ENCODE data around the gene MICAL3.

The MICAL3 gene

DNA sequence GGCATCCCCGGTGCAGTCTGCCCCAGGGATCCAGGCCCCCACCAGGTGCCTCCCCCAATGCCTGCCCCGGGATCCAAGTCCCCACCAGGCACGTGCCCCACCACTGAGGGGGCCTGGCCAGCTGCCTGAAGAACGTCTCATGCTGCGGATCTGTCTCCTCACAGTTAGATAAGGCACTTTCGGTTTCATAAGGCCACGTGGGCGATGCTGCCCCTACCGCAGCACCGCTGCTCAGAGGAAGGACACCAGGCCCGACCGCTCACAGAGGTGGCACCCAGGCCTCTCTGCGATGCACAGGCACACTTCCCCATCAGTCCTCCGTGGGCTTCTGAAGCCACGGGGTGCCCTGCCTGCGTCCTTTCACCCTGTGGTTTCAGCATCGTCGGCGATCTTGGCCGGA lies 182.0 kb downstream of the MICAL3 start:
- no peak for DNase-seq (ENCODE audit: low read depth)

- DNase-seq (ENCODE audit: low read depth): no peak
Measured at GRCh38 chr22:17841836-17842235, 182.5 kb downstream of the MICAL3 start.

- no peak for DNase-seq (ENCODE audit: low read depth)
Measured at GRCh38 chr22:17838180-17838865, 186.0 kb downstream of the MICAL3 start.

DNA sequence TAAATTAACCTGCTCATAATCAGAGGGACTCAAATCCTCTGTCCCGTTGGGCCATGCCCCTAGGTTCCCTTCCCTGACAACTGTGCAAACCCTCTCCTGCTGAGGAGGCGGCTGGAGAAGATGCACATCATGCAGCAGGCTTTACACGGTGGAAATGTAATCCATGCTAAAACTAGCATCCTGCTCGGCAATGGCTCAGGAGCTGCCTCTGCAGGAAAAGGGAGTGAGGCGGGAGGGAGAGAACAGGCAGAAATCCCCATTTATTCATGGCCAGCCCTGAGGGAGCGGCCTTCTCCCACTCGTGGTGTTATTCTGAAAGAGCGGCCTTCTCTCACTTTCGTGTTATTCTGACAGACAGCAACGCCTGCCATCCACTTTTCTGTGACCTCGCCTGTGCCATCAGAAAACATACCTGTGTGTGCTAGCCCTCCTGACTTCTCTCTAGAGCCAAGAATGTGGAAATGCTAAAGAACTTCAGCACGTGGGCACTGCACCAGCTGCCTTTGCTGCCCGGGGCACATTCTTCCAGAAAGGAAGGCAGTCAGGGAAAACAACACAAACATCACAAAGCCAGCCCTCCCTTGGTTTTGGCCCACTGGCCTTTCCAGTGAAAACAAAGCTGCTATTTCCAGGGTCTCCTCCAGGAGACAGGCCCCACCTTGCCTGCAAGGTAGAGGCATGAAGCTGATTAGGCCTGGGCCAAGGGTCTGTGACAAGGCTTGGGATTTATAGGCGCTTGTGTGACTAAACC lies 187.2 kb downstream of the MICAL3 start:
- no peak for DNase-seq (ENCODE audit: low read depth)

- DNase-seq (ENCODE audit: low read depth): no peak
Measured at GRCh38 chr22:17835256-17835655, 189.1 kb downstream of the MICAL3 start.

DNA sequence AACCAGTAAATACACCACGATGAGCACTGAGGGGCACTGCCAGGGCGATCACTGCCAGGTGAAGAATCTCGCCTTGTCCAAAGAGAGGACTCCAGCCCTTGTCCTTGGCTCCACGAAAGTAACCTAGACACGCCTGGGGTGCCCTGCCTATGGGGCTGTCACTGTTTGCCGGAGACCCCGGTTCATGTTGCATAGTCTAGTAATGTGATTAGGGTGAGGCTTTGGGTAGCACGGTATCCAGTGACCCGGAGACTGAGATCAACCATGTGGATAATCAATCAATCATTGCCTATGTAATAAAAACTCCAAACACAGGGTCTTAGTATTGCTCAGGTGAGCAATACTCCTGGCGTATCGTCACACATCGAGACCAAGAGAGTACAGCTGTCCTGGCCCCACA lies 190.9 kb downstream of the MICAL3 start:
- DNase-seq (ENCODE audit: low read depth): no peak

- no peak for DNase-seq (ENCODE audit: low read depth)
Measured at GRCh38 chr22:17832665-17833064, 191.7 kb downstream of the MICAL3 start.

DNA sequence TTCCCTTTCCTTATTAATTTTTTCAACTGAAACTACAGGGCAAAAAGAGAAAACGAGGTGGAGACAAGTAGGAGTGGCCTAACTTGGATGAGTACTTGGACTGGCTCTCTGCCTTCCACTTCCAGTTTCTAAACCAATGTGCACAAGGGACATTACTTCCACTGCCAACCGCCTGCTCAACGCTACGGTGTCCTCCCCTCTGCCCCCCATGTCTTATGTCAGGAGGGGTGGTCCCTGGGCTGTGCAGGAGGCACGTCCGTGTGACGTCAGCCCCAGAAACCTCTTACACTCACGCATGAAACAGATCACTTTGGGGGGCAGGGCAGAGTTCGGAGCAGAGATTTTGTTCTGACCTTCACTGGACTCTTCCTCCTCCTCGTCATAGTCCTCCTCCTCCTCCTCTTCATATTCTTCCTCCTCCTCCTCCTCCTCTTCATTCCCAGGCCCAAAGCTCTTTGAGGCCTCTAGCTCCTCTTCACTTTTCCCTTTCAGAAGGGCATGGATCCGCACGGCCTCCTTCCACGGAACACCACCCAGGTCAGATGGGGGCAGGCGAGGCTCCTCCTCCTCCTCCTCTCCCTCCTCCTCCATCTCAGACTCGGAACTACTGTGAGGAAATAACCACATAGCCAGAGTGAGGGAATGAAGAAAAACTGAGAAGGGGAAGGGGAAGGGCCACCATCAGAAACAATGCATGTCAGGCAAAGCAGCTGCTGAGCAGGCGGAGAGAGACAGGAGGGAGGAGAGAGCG lies 192.7 kb downstream of the MICAL3 start:
- DNase-seq (ENCODE audit: low read depth): no peak

GRCh38 chr22:17830043-17830961 lies 194.1 kb downstream of the MICAL3 start:
- peak; percentile 29 for DNase-seq (ENCODE audit: low read depth)

DNA sequence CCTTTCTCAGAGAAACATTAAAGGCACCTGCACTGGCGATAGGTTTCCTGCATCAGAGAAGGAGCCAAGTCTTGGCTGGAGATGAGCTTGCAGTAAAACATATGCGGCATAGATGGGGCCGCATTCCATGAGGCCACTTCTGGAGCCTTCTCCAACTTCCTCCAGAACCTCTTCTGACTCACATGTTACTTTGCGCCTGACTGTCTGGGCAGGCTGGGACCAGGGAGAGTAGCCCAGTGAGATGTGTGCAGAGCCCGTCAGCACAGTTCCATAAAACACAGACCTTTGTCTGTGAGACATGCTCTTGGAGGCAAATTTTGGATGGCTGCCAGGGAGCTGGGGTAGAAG lies 194.7 kb downstream of the MICAL3 start:
- no peak for DNase-seq (ENCODE audit: low read depth)

DNA sequence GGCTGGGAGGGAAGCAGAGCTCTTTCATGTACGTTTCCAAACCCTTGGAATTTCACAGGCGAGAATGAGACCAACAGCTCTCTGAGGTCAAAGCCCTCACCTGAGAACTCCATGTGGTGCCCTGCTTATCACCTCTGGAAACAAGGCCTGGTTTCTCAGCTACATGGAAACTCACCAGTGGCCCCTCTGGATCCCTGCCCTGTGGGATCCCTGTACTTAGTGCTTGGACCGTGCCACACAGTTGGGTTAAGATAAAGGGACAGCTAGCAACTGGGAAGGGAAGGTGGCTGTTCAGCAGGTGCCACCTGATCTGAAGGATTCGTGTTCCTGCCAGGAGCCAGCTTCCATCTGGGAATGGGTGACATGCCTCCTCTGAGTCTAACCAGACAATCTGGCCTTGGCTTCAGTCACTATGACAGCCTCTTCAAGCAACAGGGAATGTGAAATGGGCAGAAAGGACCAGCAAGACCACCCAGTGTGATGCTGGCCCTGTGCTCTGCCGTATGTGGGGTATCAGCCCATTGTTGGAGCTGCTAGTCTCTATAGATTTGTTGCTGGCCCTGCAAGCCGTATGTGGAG lies 195.8 kb downstream of the MICAL3 start:
- no peak for DNase-seq (ENCODE audit: low read depth)

DNA sequence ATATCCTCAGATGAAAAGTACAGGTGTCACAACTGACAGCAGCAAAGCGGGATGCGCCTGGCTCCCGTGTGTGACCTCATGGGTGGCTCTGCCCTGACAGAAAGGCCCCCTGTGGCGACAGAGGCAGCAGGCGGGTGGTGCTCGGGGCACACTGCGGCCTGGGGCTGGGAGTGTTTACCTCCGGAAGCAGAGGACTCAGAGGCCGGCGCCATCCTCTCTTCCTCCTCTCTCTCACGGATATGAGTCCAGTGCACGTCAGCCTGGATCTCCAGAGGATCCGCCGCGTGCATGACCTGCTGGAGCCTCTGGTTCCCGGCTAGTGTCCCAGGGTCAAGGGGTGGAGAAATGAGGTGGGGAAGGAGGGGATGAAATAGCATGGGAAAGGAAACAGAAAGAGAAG lies 196.9 kb downstream of the MICAL3 start:
- no peak for DNase-seq (ENCODE audit: low read depth)

DNA sequence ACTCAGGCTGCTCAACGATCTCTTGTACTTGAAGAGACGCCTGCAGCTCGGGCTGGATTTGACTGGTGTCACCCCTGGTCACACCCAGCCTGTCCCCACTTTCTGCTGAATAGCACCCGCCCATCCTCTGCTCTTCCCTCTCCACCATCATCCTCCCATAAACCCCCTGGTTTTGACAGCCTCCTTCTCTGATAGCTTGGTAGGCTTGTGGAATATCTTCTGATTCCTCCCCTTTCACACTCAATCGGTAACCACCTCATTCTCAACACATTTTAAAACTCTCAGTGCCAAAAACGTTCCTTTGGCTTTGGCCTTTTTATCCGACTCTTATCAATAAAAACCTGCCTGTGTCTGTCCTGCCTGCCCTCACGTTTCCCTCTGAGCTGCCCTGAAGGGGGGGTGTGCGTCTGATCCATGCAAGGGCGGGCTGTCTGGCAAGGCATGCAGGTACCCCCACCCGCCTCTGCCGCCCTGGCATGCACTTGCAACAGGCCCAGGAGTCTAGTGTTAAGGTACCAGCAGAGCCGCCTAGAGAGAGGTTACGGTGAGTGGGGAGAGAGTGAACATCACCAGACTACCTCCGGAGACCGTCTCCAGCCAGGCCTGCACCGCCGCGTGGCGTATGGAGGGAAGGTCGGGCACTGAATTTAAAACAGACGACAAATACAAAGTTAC lies 198.3 kb downstream of the MICAL3 start:
- DNase-seq (ENCODE audit: low read depth): no peak

GRCh38 chr22:17824457-17824856 lies 199.9 kb downstream of the MICAL3 start:
- DNase-seq (ENCODE audit: low read depth): no peak

DNA sequence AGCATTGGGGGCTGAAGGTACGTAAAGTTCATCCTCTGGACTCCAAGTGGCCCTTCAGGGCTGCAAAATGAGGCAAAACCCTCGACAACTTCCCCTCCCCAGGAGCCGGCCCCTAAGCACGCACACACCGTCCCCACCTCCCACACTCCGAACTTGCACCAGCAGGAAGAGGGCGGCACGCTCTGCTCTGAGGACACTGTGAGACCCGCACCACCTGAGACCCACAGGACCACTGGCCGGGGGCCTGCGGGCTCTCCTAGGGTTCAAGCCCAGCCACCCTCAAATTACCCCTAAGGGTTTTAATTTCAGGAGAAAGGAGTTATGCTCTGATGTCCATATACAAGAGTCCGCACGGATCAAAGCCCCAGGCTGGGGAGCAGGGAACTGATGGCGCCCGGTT lies 200.4 kb downstream of the MICAL3 start:
- no peak for DNase-seq (ENCODE audit: low read depth)

GRCh38 chr22:17823226-17823625 lies 201.1 kb downstream of the MICAL3 start:
- DNase-seq (ENCODE audit: low read depth): no peak

DNA sequence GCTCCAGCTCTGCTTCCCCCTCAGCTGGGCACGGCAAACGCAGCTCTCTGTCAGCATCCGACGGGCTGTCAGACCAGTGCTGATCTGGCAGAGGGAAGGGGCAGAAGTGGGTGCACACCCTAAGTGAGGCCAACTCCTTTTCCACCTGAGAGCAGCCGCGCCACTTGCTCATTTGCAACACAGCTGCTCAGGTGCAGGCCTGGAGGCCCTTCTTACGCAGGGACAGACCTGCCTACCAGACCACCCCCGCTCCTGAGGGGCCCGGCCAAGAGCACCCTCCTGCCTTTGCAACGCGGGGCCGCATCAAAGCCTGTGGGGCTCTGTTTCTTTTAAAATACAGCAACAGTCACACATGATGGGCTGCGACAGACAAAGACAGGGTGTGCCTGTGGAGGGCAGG lies 202.3 kb downstream of the MICAL3 start:
- no peak for DNase-seq (ENCODE audit: low read depth)

DNA sequence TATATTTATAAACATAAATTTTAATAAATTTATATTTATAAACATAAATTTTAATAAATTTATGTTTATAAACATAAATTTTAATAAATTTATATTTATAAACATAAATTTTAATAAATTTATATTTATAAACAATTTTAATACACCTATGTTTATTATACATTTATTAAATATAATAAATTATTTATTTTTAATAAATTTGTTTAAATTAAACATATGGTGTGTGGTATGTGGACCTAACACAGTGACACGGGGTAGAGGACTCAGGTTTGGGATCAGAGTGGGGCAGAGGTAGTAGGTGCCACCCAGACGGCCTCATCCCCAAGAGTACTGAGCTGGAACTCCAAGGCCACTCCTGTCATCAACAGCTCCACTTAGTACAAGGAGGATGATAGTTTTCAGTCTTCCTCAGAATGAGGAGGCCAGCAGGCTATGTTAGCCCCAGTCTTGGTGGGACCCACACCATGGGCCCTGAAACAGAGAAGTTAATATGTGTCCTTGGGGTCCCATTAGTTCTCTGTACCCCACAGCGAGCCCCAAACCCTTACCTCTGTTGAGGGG lies 203.4 kb downstream of the MICAL3 start:
- no peak for DNase-seq (ENCODE audit: low read depth)

- no peak for DNase-seq (ENCODE audit: low read depth)
Measured at GRCh38 chr22:17818649-17819048, 205.7 kb downstream of the MICAL3 start.

- DNase-seq (ENCODE audit: low read depth): no peak
Measured at GRCh38 chr22:17818180-17818579, 206.2 kb downstream of the MICAL3 start.

All from GM04503 (cell line).